HepG2 (cell line): ENCODE results near the gene PPP2R5C. TPM values are rescaled to one million over a fixed set of nuclear protein-coding genes. Genes with fewer than 3 reads are reported as not detected.

ENCODE experiments used
- ARNT2 ChIP-seq: sonication (generic); formaldehyde crosslinking; IDR thresholded peaks from 2 replicates; pipeline ENCODE4 v1.8.0; 2022; ENCODE audit warnings: mild to moderate bottlenecking, low read depth, missing genetic modification reagents, moderate library complexity
- ATM ChIP-seq: fragments of 450-650 bp; IDR thresholded peaks from 2 replicates; pipeline ENCODE4 v1.7.1; 2017; ENCODE audit warnings: mild to moderate bottlenecking, borderline replicate concordance
- BCL6 ChIP-seq: IDR thresholded peaks from 2 replicates; pipeline ENCODE4 v1.6.1; 2016; ENCODE audit warnings: missing genetic modification reagents, missing compliant biosample characterization
- CENPT ChIP-seq: sonication (generic); formaldehyde crosslinking; IDR thresholded peaks from 2 replicates; pipeline ENCODE4 v1.8.0; 2022; ENCODE audit warnings: low read depth, mild to moderate bottlenecking, moderate library complexity, missing genetic modification reagents
- HMGA1 ChIP-seq: sonication (generic); formaldehyde crosslinking; conservative IDR thresholded peaks from 2 replicates; pipeline ENCODE4 v1.4.0; 2020; ENCODE audit warnings: missing genetic modification reagents
- MATR3 ChIP-seq: sonication (generic); formaldehyde crosslinking; IDR thresholded peaks from 2 replicates; pipeline ENCODE4 v1.4.0; 2020; ENCODE audit warnings: missing genetic modification reagents
- NONO ChIP-seq, 2 experiments: fragments of 450-650 bp in 1 of 2; sonication (generic) in 1 of 2; formaldehyde crosslinking in 1 of 2; IDR thresholded peaks in 1 of 2; conservative IDR thresholded peaks in 1 of 2; 2 replicates each; pipeline versions ENCODE4 v1.6.1 to v1.8.0; 2017 to 2022; ENCODE audit warnings: mild to moderate bottlenecking in 1 of 2, missing genetic modification reagents in 1 of 2, moderate library complexity in 1 of 2
- NPAS2 ChIP-seq: sonication (generic); formaldehyde crosslinking; IDR thresholded peaks from 2 replicates; pipeline ENCODE4 v1.8.0; 2022; ENCODE audit warnings: mild to moderate bottlenecking, missing genetic modification reagents, borderline replicate concordance
- PHF5A ChIP-seq: IDR thresholded peaks from one replicate; pipeline ENCODE4 v1.6.1; 2018; ENCODE audit warnings: low read depth, missing genetic modification reagents; ENCODE audit not compliant: unreplicated experiment
- RAD21 ChIP-seq: fragments of 450-650 bp; formaldehyde crosslinking; IDR thresholded peaks from 2 replicates; pipeline ENCODE4 v1.5.0; 2020; ENCODE audit warnings: mild to moderate bottlenecking
- RELA ChIP-seq: sonication (generic); formaldehyde crosslinking; IDR thresholded peaks from 2 replicates; pipeline ENCODE4 v1.4.0; 2020; ENCODE audit warnings: missing genetic modification reagents
- RFXANK ChIP-seq: IDR thresholded peaks from 2 replicates; pipeline ENCODE4 v1.6.1; 2016
- SP2 ChIP-seq: sonication (generic); formaldehyde crosslinking; IDR thresholded peaks from 2 replicates; pipeline ENCODE4 v1.5.1; 2020; ENCODE audit warnings: mild to moderate bottlenecking, missing genetic modification reagents
- TARDBP ChIP-seq: sonication (generic); formaldehyde crosslinking; IDR thresholded peaks from 2 replicates; pipeline ENCODE4 v1.8.0; 2022; ENCODE audit warnings: mild to moderate bottlenecking, missing genetic modification reagents
- TOE1 ChIP-seq: sonication (generic); formaldehyde crosslinking; IDR thresholded peaks from 2 replicates; pipeline ENCODE4 v1.4.0; 2020; ENCODE audit warnings: mild to moderate bottlenecking, missing genetic modification reagents
- YEATS2 ChIP-seq: sonication (generic); formaldehyde crosslinking; IDR thresholded peaks from 2 replicates; pipeline ENCODE4 v1.4.0; 2020; ENCODE audit warnings: missing genetic modification reagents, borderline replicate concordance
- ZKSCAN5 ChIP-seq: sonication (generic); formaldehyde crosslinking; IDR thresholded peaks from 2 replicates; pipeline ENCODE4 v1.5.1; 2020; ENCODE audit warnings: mild to moderate bottlenecking, missing genetic modification reagents
- ZNF83 ChIP-seq: sonication (generic); formaldehyde crosslinking; IDR thresholded peaks from 2 replicates; pipeline ENCODE4 v1.4.0; 2020; ENCODE audit warnings: missing genetic modification reagents, mild to moderate bottlenecking, borderline replicate concordance
- polyA plus RNA-seq, 8 experiments: library from polyadenylated mRNA; depleted of rRNA in 3 of 8; stranded (reverse) in 7 of 8; unstranded in 1 of 8; fragments of >200 nt; fragmentation: Illumina TruSeq in 4 of 8; extraction: Trizol in 4 of 8; gene quantifications; 2 replicates each; pipeline versions ENCODE4 v1.2.1 to v1.2.3, GENCODE V29; 2011 to 2016; ENCODE audit warnings: low read depth in 4 of 8, missing spikeins in 1 of 8, mixed read lengths in 1 of 8; ENCODE audit not compliant: insufficient read depth in 1 of 8
- total RNA-seq, 5 experiments: library from RNA; depleted of rRNA; stranded (reverse); fragments of >200 nt; fragmentation: Illumina TruSeq; extraction: Trizol; gene quantifications; 2 replicates each; pipeline ENCODE4 v1.2.3, GENCODE V29; 2016; ENCODE audit warnings: low read depth in 1 of 5
- TF ChIP-seq, protein P1 (sequence below): sonication (generic); formaldehyde crosslinking; IDR thresholded peaks from 2 replicates; pipeline ENCODE4 v1.4.0; 2020; ENCODE audit warnings: missing genetic modification reagents
- TF ChIP-seq, protein P2 (sequence below): sonication (generic); formaldehyde crosslinking; IDR thresholded peaks from 2 replicates; pipeline ENCODE4 v1.5.0; 2020; ENCODE audit warnings: missing genetic modification reagents
- TF ChIP-seq, protein P3 (sequence below): sonication (generic); formaldehyde crosslinking; IDR thresholded peaks from 2 replicates; pipeline ENCODE4 v1.4.0; 2020; ENCODE audit warnings: missing genetic modification reagents
- TF ChIP-seq, protein P4 (sequence below): sonication (generic); formaldehyde crosslinking; IDR thresholded peaks from 2 replicates; pipeline ENCODE4 v1.4.0; 2020; ENCODE audit warnings: low read depth, mild to moderate bottlenecking, missing genetic modification reagents
- TF ChIP-seq, protein P5 (sequence below): sonication (generic); formaldehyde crosslinking; IDR thresholded peaks from 2 replicates; pipeline ENCODE4 v1.4.0; 2020; ENCODE audit warnings: missing genetic modification reagents, borderline replicate concordance

PPP2R5C gene
- total and polyA plus RNA-seq, 2 of the 13 experiments (the other 11 are each of a cell fraction or from before 2014, with no cell fraction given), result 74.3 to 78.5 TPM

DNA sequence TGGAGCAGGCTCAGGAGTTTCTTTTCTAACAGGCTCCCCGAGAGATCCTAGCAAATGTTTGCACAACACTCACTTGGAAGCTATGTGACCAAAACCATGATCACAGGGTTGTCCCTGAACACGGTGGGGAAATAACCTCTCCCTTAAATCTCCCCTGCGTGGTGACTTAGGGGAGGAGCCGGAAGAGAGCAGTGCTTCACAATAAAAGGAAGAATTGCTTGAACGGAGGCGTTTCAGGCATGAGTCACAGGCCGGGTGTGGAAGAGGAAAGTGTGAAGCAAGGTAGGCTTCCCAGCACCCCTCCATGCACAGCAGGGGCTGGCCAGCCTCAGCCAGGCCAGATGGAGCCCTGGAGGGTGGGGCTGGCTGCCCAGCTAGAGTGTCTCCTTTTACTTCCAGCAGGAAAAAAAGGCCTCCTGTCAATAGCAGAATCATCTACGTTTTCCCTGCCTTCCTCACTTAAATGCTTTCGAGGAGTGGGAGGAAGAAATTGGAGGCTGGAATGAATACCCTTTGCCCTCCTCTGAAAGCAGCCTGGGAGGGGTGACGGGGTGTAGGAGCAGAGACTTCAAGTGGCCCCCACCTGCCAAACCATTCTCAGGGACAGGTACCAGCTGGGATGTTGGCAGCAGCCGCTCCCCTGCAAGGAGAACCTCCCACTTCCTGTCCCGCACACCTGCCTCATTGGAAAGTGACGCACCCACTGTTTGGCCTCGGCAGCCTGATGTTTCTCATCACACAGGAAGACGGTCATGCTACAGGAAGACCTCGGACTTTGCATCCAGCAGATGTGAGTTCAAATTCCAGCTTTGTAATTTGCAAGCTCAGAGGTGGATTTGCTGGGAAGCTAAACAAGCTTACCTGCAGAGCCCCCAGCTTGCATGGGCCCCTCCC lies 30.1 kb upstream of the PPP2R5C start (continued):
- TF ChIP-seq NONO (IDR thresholded peaks at IDR 0.05) (no peak), NONO (CRISPR knock-in tag; conservative IDR thresholded peaks at IDR 0.05) (no peak; the same call in 1 of the 2 replicates), RFXANK (CRISPR knock-in tag) (no peak), ZNF83 (CRISPR knock-in tag) (no peak), HMGA1 (CRISPR knock-in tag) (no peak), CENPT (CRISPR knock-in tag) (no peak), ARNT2 (no peak), ATM (no peak), TARDBP (peak; percentile 72; the same call in 1 of the 2 replicates), BCL6 (peak; percentile 51), MATR3 (CRISPR knock-in tag) (no peak), PHF5A (CRISPR knock-in tag) (peak; percentile 21), ZKSCAN5 (CRISPR knock-in tag) (no peak), RELA (CRISPR knock-in tag) (no peak), NPAS2 (CRISPR knock-in tag) (no peak), TOE1 (CRISPR knock-in tag) (no peak), SP2 (CRISPR knock-in tag) (no peak), RAD21 (CRISPR knock-in tag) (no peak), YEATS2 (CRISPR knock-in tag) (no peak; the same call in 1 of the 2 replicates)
- TF ChIP-seq, protein P1, sequence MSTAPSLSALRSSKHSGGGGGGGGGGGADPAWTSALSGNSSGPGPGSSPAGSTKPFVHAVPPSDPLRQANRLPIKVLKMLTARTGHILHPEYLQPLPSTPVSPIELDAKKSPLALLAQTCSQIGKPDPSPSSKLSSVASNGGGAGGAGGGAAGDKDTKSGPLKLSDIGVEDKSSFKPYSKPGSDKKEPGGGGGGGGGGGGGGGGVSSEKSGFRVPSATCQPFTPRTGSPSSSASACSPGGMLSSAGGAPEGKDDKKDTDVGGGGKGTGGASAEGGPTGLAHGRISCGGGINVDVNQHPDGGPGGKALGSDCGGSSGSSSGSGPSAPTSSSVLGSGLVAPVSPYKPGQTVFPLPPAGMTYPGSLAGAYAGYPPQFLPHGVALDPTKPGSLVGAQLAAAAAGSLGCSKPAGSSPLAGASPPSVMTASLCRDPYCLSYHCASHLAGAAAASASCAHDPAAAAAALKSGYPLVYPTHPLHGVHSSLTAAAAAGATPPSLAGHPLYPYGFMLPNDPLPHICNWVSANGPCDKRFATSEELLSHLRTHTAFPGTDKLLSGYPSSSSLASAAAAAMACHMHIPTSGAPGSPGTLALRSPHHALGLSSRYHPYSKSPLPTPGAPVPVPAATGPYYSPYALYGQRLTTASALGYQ, result no peak; the same call in 1 of the 2 replicates
- TF ChIP-seq, protein P2, sequence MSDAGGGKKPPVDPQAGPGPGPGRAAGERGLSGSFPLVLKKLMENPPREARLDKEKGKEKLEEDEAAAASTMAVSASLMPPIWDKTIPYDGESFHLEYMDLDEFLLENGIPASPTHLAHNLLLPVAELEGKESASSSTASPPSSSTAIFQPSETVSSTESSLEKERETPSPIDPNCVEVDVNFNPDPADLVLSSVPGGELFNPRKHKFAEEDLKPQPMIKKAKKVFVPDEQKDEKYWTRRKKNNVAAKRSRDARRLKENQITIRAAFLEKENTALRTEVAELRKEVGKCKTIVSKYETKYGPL (CRISPR knock-in tag), result no peak
- TF ChIP-seq, protein P3, sequence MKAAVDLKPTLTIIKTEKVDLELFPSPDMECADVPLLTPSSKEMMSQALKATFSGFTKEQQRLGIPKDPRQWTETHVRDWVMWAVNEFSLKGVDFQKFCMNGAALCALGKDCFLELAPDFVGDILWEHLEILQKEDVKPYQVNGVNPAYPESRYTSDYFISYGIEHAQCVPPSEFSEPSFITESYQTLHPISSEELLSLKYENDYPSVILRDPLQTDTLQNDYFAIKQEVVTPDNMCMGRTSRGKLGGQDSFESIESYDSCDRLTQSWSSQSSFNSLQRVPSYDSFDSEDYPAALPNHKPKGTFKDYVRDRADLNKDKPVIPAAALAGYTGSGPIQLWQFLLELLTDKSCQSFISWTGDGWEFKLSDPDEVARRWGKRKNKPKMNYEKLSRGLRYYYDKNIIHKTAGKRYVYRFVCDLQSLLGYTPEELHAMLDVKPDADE (CRISPR knock-in tag), result no peak
- TF ChIP-seq, protein P4, sequence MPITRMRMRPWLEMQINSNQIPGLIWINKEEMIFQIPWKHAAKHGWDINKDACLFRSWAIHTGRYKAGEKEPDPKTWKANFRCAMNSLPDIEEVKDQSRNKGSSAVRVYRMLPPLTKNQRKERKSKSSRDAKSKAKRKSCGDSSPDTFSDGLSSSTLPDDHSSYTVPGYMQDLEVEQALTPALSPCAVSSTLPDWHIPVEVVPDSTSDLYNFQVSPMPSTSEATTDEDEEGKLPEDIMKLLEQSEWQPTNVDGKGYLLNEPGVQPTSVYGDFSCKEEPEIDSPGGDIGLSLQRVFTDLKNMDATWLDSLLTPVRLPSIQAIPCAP, result no peak
- TF ChIP-seq, protein P5, sequence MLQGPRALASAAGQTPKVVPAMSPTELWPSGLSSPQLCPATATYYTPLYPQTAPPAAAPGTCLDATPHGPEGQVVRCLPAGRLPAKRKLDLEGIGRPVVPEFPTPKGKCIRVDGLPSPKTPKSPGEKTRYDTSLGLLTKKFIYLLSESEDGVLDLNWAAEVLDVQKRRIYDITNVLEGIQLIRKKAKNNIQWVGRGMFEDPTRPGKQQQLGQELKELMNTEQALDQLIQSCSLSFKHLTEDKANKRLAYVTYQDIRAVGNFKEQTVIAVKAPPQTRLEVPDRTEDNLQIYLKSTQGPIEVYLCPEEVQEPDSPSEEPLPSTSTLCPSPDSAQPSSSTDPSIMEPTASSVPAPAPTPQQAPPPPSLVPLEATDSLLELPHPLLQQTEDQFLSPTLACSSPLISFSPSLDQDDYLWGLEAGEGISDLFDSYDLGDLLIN, result no peak
